ENCODE measurements around the gene C4BPB.

The C4BPB gene

DNA sequence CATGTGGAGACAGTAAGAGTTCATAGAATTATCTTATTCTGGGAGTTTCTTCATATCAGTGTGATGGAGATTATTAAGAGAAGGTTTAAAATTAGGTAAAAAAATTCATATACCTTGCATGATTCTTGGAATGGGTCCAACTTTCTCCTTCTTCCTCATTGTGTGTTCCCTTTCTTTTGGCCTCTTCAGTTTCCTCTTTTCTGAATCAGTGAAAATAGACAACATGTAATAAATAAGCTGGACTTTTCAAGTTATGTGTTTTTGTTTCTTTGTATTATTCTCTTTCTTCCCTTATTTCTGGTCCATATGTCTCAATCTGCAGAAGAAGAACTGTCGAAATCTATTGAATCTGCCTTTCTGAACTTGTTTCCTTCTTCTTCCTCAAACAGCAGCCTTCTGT, 45.9 kb downstream of the C4BPB start:
- Mint-ChIP-seq H3K27ac (no peak overlapping the region), H3K4me3 (no peak overlapping the region), H3K4me1 (no peaks in the 10 kb centered on the region), H3K27me3 (no peaks in the 10 kb centered on the region), H3K9me3 (peaks cover 4 to 26% of the 10 kb centered on the region in 2 donors)
- ATAC-seq (no peak), DNase-seq (no peak)

DNA sequence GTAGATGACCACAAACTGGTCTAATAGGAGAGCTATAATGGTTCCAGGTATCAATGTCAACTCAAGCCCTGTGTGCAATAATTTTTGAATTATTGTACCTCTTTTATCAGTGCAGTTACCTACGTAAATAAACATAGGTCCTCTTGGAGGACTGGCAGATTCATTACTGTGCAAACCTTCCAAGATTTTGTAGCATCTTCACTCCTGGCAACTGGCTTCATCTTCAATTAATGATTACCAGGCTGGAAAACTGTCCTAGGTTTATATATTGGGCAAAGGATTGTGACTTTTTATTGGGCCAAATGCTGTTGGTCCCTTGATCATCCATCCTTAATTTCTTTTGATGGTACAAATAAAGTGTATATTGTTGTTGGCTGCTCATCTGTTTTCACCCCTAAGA, 51.0 kb downstream of the C4BPB start:
- no peak for DNase-seq
- no peak for ATAC-seq
- H3K4me3 Mint-ChIP-seq, result no peak overlapping the region
- no peaks in the 10 kb centered on the region for H3K27me3 Mint-ChIP-seq
- H3K4me1 Mint-ChIP-seq, result no peaks in the 10 kb centered on the region
- H3K27ac Mint-ChIP-seq, result no peak overlapping the region
- peaks cover 0 to 14% of the 10 kb centered on the region in 2 donors for H3K9me3 Mint-ChIP-seq

DNA sequence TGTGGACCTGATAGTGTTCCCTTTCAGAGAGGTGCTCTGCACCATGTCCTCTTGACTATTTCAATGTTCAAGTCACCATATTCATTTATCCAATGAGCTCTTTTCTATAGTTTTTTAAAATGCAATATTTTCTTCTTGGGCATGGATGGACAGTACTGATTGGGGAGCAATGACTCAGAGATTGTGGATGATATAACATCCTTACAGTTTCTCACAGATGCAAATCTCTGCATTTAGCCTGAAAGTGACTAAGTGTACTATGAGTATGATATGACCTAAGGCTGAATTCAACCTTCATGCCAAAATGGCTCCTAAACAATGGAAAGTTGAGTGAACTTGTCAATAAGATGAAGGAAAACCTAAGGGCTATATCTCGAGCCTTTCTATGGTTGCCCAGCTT, 51.9 kb downstream of the C4BPB start:
- ATAC-seq (no peak), DNase-seq (no peak)
- Mint-ChIP-seq H3K4me3 (no peak overlapping the region), H3K4me1 (no peaks in the 10 kb centered on the region), H3K27ac (no peak overlapping the region), H3K27me3 (no peaks in the 10 kb centered on the region), H3K9me3 (peaks cover 3 to 9% of the 10 kb centered on the region in 2 donors)

DNA sequence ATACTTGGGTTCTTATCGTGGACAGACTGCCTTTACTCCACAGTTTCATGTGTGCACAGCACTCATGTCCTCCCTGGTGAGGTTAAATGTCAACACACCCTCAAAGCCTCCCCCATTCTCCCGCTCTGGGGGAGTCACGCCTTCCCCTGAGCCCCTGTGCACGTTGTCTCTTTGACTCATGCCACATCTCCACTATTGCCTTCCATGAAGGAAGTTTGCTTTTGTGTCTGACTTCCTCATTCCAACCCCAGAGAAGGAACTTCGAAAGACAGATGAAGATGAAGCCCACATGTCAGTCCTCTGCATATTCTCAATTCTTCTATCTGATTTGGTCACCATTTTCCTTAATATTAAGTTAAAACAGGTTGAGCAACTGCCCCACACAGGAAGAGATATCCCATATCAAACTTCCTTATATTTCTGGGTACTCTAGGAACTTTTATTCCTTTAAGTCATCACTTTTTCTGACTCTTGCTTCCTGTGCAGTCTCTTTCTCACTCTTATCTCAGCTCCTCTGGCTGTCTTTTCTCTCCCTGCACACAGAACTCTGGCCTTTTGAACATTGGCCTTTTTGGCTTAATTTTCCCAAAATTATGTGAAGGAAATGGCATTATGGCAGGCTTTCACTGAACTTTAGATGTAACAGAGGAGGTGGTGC, 56.9 kb downstream of the C4BPB start:
- Mint-ChIP-seq H3K4me3 (no peak overlapping the region), H3K4me1 (no peaks in the 10 kb centered on the region), H3K27ac (no peak overlapping the region), H3K9me3 (peaks cover 0 to 9% of the 10 kb centered on the region in 2 donors), H3K27me3 (no peaks in the 10 kb centered on the region)
- ATAC-seq (no peak), DNase-seq (no peak)

Measured in stimulated activated naive CD8-positive, alpha-beta T cell treated with anti-CD3 and anti-CD28 coated beads, Interleukin-15, amount 100 ng/mL, for 72 hours (primary cell).